Smooth muscle cell (in vitro differentiated cells): ENCODE measurements around the gene JUP. TPM values are rescaled to one million over a fixed set of nuclear protein-coding genes. Genes with fewer than 3 reads are reported as not detected.

ENCODE experiments used
- DNase-seq: peaks from one replicate; lab custom pipeline; 2025; ENCODE audit not compliant: unreplicated experiment; lab: John Stamatoyannopoulos, UW
- H2AFZ ChIP-seq: fragments of 200-600 bp; sonication (generic); 2 replicates; pipeline ENCODE4 v1.6.0; 2016; ENCODE audit warnings: antibody characterized with exemption, low read depth, mild to moderate bottlenecking
- H3F3A ChIP-seq: fragments of 200-600 bp; sonication (generic); 2 replicates; pipeline ENCODE4 v1.6.0; 2017; ENCODE audit warnings: antibody characterized with exemption, low read depth
- H3K27ac ChIP-seq: fragments of 200-600 bp; sonication (generic); 2 replicates; pipeline ENCODE4 v1.5.1; 2016; ENCODE audit warnings: low read depth, mild to moderate bottlenecking
- H3K27me3 ChIP-seq: fragments of 200-600 bp; sonication (generic); 2 replicates; pipeline ENCODE4 v1.6.1; 2016; ENCODE audit warnings: low read depth, mild to moderate bottlenecking
- H3K36me3 ChIP-seq: fragments of 200-600 bp; sonication (generic); 2 replicates; pipeline ENCODE4 v1.5.1; 2016; ENCODE audit warnings: low read depth
- H3K4me1 ChIP-seq: fragments of 200-600 bp; sonication (generic); 2 replicates; pipeline ENCODE4 v1.5.1; 2016; ENCODE audit warnings: low read depth
- H3K4me2 ChIP-seq: fragments of 200-600 bp; sonication (generic); 2 replicates; pipeline ENCODE4 v1.6.0; 2016; ENCODE audit warnings: mild to moderate bottlenecking
- H3K4me3 ChIP-seq: fragments of 200-600 bp; sonication (generic); 2 replicates; pipeline ENCODE4 v1.5.1; 2016; ENCODE audit warnings: mild to moderate bottlenecking
- H3K79me2 ChIP-seq: fragments of 200-600 bp; sonication (generic); 2 replicates; pipeline ENCODE4 v1.6.0; 2016; ENCODE audit warnings: low read depth, mild to moderate bottlenecking
- H3K9ac ChIP-seq: fragments of 200-600 bp; sonication (generic); 2 replicates; pipeline ENCODE4 v1.6.0; 2016; ENCODE audit warnings: low read depth
- H3K9me3 ChIP-seq: fragments of 200-600 bp; sonication (generic); replicated peaks from 2 replicates; pipeline ENCODE4 v1.5.1; 2016; ENCODE audit warnings: low read depth
- H4K20me1 ChIP-seq: fragments of 200-600 bp; sonication (generic); 2 replicates; pipeline ENCODE4 v1.6.0; 2016; ENCODE audit warnings: low read depth
- WGBS: methylation state at CpG from one replicate; pipeline ENCODE4 v1.1.7; 2016; ENCODE audit warnings: low lambda C conversion rate; 5-methylcytosine and 5-hydroxymethylcytosine counted together
- polyA plus RNA-seq: library from polyadenylated mRNA; unstranded; fragments of >200 nt; fragmentation: Nextera tagmentation; extraction: Ambion mirVana; gene quantifications from 2 replicates; pipeline ENCODE4 v1.2.1, GENCODE V29; 2016
- total RNA-seq: library from RNA; depleted of rRNA; stranded (reverse); fragments of >200 nt; gene quantifications from 2 replicates; pipeline ENCODE4 v1.2.3, GENCODE V29; 2014
- TF ChIP-seq, protein P1 (sequence below): fragments of 200-600 bp; sonication (generic); IDR thresholded peaks from 2 replicates; pipeline ENCODE4 v1.5.1; 2017; ENCODE audit warnings: borderline replicate concordance, mild to moderate bottlenecking, antibody characterized with exemption; ENCODE audit not compliant: insufficient read depth, poor library complexity, severe bottlenecking

JUP gene
- total and polyA plus RNA-seq, 2 experiments from 2014 or later = 124 to 238 TPM

DNA sequence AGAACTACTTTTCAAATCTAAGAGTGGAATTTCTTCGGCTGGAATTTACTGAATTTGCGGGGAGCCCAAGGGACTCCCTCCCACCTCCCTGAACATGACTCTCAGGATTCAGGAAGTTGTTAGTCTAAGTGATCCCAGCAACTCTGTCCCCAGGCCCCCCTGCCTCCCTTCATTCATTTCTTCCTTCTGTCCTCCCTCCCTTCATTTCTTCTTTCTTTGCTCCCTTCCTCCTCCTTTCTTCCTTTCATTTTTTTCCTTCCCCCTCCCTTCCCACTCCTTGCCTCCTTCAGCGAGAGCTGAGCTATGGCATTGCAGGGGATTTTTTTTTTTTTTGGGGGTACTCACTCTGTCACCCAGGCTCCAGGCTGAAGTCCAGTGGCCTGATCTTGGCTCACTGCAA is 10.9 kb upstream of the JUP start:
- Histone ChIP-seq H3K36me3 (no peaks in the 10 kb centered on the region), H3K4me3 (no peak overlapping the region), H3K27me3 (no peaks in the 10 kb centered on the region), H3K4me1 (peaks cover 29% of the 10 kb centered on the region), H3K9ac (no peak overlapping the region), H2AFZ (no peak overlapping the region), H3K4me2 (no peak overlapping the region), H3K27ac (no peak overlapping the region), H3K79me2 (no peaks in the 10 kb centered on the region), H3F3A (peaks cover 11% of the 10 kb centered on the region), H3K9me3 (no peaks in the 10 kb centered on the region), H4K20me1 (peaks cover 4% of the 10 kb centered on the region)
- 83% methylated on average over 3 of the region's 3 CpGs for WGBS
- TF ChIP-seq, protein P1, sequence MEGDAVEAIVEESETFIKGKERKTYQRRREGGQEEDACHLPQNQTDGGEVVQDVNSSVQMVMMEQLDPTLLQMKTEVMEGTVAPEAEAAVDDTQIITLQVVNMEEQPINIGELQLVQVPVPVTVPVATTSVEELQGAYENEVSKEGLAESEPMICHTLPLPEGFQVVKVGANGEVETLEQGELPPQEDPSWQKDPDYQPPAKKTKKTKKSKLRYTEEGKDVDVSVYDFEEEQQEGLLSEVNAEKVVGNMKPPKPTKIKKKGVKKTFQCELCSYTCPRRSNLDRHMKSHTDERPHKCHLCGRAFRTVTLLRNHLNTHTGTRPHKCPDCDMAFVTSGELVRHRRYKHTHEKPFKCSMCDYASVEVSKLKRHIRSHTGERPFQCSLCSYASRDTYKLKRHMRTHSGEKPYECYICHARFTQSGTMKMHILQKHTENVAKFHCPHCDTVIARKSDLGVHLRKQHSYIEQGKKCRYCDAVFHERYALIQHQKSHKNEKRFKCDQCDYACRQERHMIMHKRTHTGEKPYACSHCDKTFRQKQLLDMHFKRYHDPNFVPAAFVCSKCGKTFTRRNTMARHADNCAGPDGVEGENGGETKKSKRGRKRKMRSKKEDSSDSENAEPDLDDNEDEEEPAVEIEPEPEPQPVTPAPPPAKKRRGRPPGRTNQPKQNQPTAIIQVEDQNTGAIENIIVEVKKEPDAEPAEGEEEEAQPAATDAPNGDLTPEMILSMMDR = no peak
- DNase-seq = no peak

DNA sequence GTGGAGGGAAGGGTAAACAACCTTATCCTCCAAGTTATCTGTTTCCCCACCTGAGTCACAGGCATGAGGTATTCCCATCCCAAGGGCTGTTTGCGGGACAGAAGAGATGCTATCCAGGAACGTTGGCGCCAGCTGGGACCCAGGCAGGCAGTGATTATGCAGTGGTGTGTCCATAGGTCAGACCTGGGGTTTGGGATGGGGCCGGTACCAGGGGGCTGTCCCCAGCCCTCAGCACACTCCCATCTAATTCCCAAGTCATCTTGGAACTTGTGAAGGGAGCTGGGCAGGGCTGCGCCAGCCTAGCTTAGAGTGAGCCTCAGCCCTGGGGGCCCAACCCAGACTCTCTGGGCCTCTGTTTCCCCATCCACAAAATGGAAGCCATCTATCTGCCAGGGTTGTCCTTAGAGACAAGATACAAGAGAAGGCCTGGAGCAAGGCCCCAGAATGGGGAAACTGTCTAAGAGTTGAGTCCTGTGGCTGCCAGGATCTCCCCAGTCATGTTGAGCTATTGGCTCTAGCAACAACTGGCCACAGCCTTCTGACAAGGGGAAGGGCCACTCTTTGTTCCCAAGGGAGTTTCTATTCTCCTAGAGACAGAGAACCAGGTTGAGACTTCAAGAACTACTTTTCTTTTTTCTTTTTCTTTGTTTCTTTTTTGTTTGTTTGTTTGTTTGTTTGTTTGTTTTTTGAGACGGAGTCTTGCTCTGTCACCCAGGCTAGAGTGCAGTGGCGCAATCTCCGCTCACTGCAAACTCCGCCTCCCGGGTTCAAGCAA is 9.8 kb upstream of the JUP start:
- H3K4me3 ChIP-seq = no peak overlapping the region
- 84% methylated on average over 10 of the region's 10 CpGs for WGBS
- H3K4me1 ChIP-seq = peaks cover 32% of the 10 kb centered on the region
- no peaks in the 10 kb centered on the region for H3K9me3 ChIP-seq
- TF ChIP-seq, protein P1 = no peak
- H3K9ac ChIP-seq = no peak overlapping the region
- no peaks in the 10 kb centered on the region for H3K79me2 ChIP-seq
- H3F3A ChIP-seq = peaks cover 19% of the 10 kb centered on the region
- H3K36me3 ChIP-seq = no peaks in the 10 kb centered on the region
- no peak overlapping the region for H2AFZ ChIP-seq
- H4K20me1 ChIP-seq = no peaks in the 10 kb centered on the region
- no peak for DNase-seq
- no peak overlapping the region for H3K27ac ChIP-seq
- no peak overlapping the region for H3K4me2 ChIP-seq
- H3K27me3 ChIP-seq = no peaks in the 10 kb centered on the region

DNA sequence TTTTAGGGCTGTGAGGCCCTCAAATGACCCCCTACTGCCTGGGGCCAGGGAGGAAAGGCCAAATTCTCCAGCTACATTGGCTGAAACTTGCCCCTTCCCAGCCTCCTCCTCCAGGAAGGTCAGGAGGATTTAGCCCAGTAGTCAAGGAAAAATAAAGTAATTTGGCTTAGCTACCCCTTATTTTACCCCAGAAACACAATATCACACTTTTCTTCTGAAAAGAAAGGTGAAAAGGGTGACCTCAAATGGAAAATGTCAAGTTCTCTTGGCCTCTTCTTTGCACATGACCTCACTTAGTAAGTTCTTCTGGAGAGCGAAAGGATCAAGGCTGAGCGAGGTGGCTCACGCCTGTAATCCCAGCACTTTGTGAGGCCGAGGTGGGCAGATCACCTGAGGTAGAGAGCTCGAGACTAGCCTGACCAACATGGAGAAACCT is 8.0 kb upstream of the JUP start:
- TF ChIP-seq, protein P1 = no peak
- Histone ChIP-seq H3K4me3 (no peak overlapping the region), H3K27ac (peak overlapping the region; percentile 94), H2AFZ (no peak overlapping the region), H3K9ac (no peak overlapping the region), H3K36me3 (no peaks in the 10 kb centered on the region), H3F3A (peaks cover 19% of the 10 kb centered on the region), H3K4me2 (peak overlapping the region; percentile 79), H3K9me3 (no peaks in the 10 kb centered on the region), H3K4me1 (peaks cover 28% of the 10 kb centered on the region), H3K79me2 (no peaks in the 10 kb centered on the region), H4K20me1 (no peaks in the 10 kb centered on the region), H3K27me3 (no peaks in the 10 kb centered on the region)
- WGBS = 90% methylated on average over 5 of the region's 5 CpGs
- no peak for DNase-seq
